ENCODE data around the gene ZNF155. TPM values are rescaled to one million over a fixed set of nuclear protein-coding genes. Genes with fewer than 3 reads are reported as not detected.

Gene ZNF155
- total RNA-seq, 1 experiment from 2014 or later: 10.1 TPM

- H3K9ac ChIP-seq (ENCODE audit: extremely low read depth, insufficient read length, low read length): no peak overlapping the region
- Mint-ChIP-seq H3K4me1 (no peaks in the 10 kb centered on the region), H3K27ac (no peak overlapping the region), H3K36me3 (ENCODE audit: insufficient read depth in 1 of 3, low read depth in 3 of 3) (peaks cover 61 to 72% (median 65%) of the 10 kb centered on the region in 3 experiments), H3K9me3 (peaks cover 58 to 88% of the 10 kb centered on the region in 2 experiments), H3K4me3 (no peak overlapping the region), H3K27me3 (ENCODE audit: low read depth) (peaks cover 3% of the 10 kb centered on the region; the same call in 1 of the 2 replicates)
- H4K20me1 ChIP-seq (ENCODE audit: control insufficient read depth, insufficient read depth, insufficient read length): no peaks in the 10 kb centered on the region
- H3K4ac ChIP-seq (ENCODE audit: low read depth, low read length): no peak overlapping the region
- no peak overlapping the region for H4K91ac ChIP-seq (ENCODE audit: insufficient read length, low read depth, low read length)
- H2BK20ac ChIP-seq (ENCODE audit: low read depth, low read length, poor library complexity, severe bottlenecking): no peak overlapping the region
- no peak overlapping the region for H3K56ac ChIP-seq (ENCODE audit: insufficient read length, low read depth, low read length)
- H3K23ac ChIP-seq (ENCODE audit: insufficient read length, low read depth, low read length): no peak overlapping the region
- no peak overlapping the region for H3K14ac ChIP-seq (ENCODE audit: insufficient read depth, low read length)
- H4K8ac ChIP-seq (replicated peaks; ENCODE audit: insufficient read length, low read depth, low read length): no peak overlapping the region
- H3K4me2 ChIP-seq (ENCODE audit: insufficient read depth, insufficient read length, low read length): no peak overlapping the region
- no peak overlapping the region for H3K27ac ChIP-seq (ENCODE audit: insufficient read length, low read depth, low read length)
- H4K5ac ChIP-seq (ENCODE audit: insufficient read length, low read depth, low read length): no peak overlapping the region
- H2BK15ac ChIP-seq (ENCODE audit: low read depth, low read length): no peak overlapping the region
- H3K79me1 ChIP-seq (ENCODE audit: insufficient read depth, low read depth, low read length, poor library complexity, severe bottlenecking): no peaks in the 10 kb centered on the region
- H3K79me2 ChIP-seq (ENCODE audit: insufficient read depth, low read length): no peaks in the 10 kb centered on the region
- no CpG with 5 or more reads among the region's 5 CpGs for WGBS (ENCODE audit: extremely low coverage, insufficient read length, low lambda C conversion rate)
- no peak overlapping the region for H2AFZ ChIP-seq (ENCODE audit: low read length)
- H3K9me3 ChIP-seq (ENCODE audit: control insufficient read depth, low read depth, low read length): peaks cover 37% of the 10 kb centered on the region
- no peak overlapping the region for H2BK5ac ChIP-seq (ENCODE audit: insufficient read length, low read length)
- no peak overlapping the region for H2BK12ac ChIP-seq (ENCODE audit: insufficient read length, low read depth, low read length)
- H2BK120ac ChIP-seq (ENCODE audit: low read depth, low read length, poor library complexity, severe bottlenecking): no peak overlapping the region
- H3K23me2 ChIP-seq (ENCODE audit: insufficient read length, low read depth, low read length, poor library complexity, severe bottlenecking): no peaks in the 10 kb centered on the region
- no peaks in the 10 kb centered on the region for H3K4me1 ChIP-seq (ENCODE audit: insufficient read depth, low read length)
- no peak overlapping the region for H2AK5ac ChIP-seq (ENCODE audit: insufficient read length, low read length)
- H3T11ph ChIP-seq (ENCODE audit: low read length): no peak overlapping the region
- DNase-seq: no peak
- H3K18ac ChIP-seq (ENCODE audit: insufficient read length, low read depth, low read length): no peak overlapping the region
- H3K27me3 ChIP-seq (ENCODE audit: insufficient read depth, low read length): no peaks in the 10 kb centered on the region
- no peak for TF ChIP-seq CTCF (conservative IDR thresholded peaks at IDR 0.05)
These were observed 26.5 kb downstream of the ZNF155 start for GRCh38 chr19:44010468-44010867.
